Gastrocnemius medialis (tissue), 4 donors: ENCODE results near the gene SYP. TPM values are rescaled to one million over a fixed set of nuclear protein-coding genes. Genes with fewer than 3 reads are reported as not detected.
A peak's percentile ranks its signal among the peaks of the same experiment; 100 is the strongest.

Experiments used
- ATAC-seq, 2 donors: fragments of 150-250 bp; one replicate each; pipeline ENCODE4 v1.9.1; 2016
- DNase-seq, 2 donors: peaks; one replicate each; pipeline ENCODE4 v3.0.0-alpha.2; 2019
- H3K27ac ChIP-seq, 4 donors: fragments of 200-600 bp; sonication (generic); 1 replicate in 1 of 4; 2 replicates in 3 of 4; pipeline ENCODE4 v1.5.1; 2016 to 2018; ENCODE audit warnings: mild to moderate bottlenecking in 2 of 4, moderate library complexity in 1 of 4
- H3K27me3 ChIP-seq, 3 donors: fragments of 200-600 bp; sonication (generic) in 2 of 3; 1 replicate in 1 of 3; 2 replicates in 2 of 3; pipeline versions ENCODE4 v1.5.1 to v1.6.0; 2016 to 2019; ENCODE audit warnings: mild to moderate bottlenecking in 1 of 3, moderate library complexity in 1 of 3
- H3K36me3 ChIP-seq, 2 donors: fragments of 200-600 bp; sonication (generic) in 1 of 2; one replicate each; pipeline ENCODE4 v1.5.1; 2017 to 2018
- H3K4me1 ChIP-seq, 2 donors: fragments of 200-600 bp; sonication (generic) in 1 of 2; one replicate each; pipeline ENCODE4 v1.5.1; 2016 to 2017; ENCODE audit warnings: mild to moderate bottlenecking in 2 of 2
- H3K4me3 ChIP-seq, 4 donors: fragments of 200-600 bp; sonication (generic) in 3 of 4; 1 replicate in 1 of 4; 2 replicates in 3 of 4; pipeline ENCODE4 v1.5.1; 2016 to 2019; ENCODE audit warnings: mild to moderate bottlenecking in 2 of 4
- H3K9me3 ChIP-seq, 3 donors: fragments of 200-600 bp; sonication (generic) in 2 of 3; 1 replicate in 1 of 3; 2 replicates in 2 of 3; pipeline ENCODE4 v1.5.1; 2016 to 2019
- POLR2A ChIP-seq, 2 donors: fragments of 450-650 bp; IDR thresholded peaks; one replicate each; pipeline ENCODE4 v1.6.1; 2017; ENCODE audit warnings: antibody characterized with exemption in 2 of 2, mild to moderate bottlenecking in 2 of 2, moderate library complexity in 2 of 2
- in situ Hi-C, 4 donors: fragments of 200-750 bp; cut with MboI; loops; one replicate each; pipeline versions ENCODE4 v1.15.0 to v1.8.0; 2017; ENCODE audit warnings: low sequenced_read_pairs in 4 of 4
- intact Hi-C: fragments of 100-400 bp; cut with DNase I; formaldehyde crosslinking; loops from one replicate; pipeline ENCODE4 v1.15.1; 2023; ENCODE audit warnings: low total_unique reads
- total RNA-seq, 4 donors: library from RNA; depleted of rRNA; stranded (reverse); fragments of >200 nt; gene quantifications; one replicate each; pipeline versions ENCODE4 v1.1.0 to v1.2.3, GENCODE V29; 2016
- TF ChIP-seq, protein P1 (sequence below), 5 experiments: fragments of 450-650 bp in 3 of 5; fragments of 200-600 bp in 2 of 5; sonication (generic) in 2 of 5; IDR thresholded peaks in 4 of 5; conservative IDR thresholded peaks in 1 of 5; 1 replicate in 4 of 5; 2 replicates in 1 of 5; pipeline ENCODE4 v1.5.1; 2016 to 2019; ENCODE audit warnings: antibody characterized with exemption in 5 of 5, mild to moderate bottlenecking in 3 of 5, moderate library complexity in 3 of 5

Gene SYP
- total RNA-seq, 4 donors from 2014 or later: 0.15 to 3.9 (median 0.40) TPM

DNA sequence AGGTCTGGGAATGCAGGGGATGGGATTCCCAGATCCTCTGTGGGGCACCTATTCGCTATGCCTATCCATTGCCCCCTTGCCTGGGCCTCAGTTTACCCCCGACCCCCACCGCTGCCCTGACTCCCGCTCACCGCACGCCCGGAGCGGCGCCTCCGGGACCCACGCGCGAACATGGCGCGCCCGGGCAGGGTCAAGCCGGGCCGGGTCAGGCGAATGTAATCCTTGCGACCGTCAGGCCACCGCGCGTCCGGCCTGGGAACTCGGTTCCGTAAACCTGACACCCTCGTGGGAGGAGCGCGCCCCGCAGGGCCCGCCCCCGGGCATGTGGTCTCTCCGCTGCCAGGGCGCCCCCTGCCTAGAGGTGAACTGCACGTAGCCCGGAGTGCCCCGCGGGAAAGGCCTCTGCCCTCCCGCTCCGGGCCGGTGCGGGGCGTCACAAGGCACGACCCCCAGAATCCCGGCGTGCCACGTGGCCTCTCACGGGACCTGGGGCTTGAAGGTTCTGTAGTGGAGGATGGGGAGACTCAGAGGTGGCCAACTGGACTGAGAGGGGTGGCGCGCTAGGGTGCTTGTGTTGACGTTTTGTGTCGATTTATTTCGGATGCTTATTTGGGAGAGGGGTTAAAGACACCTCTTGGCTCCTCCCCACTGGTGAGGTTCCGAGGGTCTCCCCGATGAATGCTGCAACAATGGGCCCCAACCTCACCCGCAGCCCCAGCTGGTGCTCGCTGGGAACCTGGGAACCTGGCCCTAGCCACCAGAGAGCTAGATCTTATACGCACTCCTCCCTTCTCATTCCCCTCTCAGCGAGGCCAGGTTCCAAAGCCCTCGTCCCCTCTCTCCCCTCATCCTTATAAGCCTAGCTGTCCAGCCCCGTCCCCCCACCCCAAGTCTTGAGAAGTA lies 13.6 kb downstream of the SYP start, which contains the start of gene PRICKLE3:
Gene PRICKLE3 (minus strand): TSS at position 249 of the 903 bp plus-strand sequence. CDS start 76 bp downstream, at position 173.
- peak within 1 kb of the TSS; percentile 83 to 93 (median 92) for H3K27ac ChIP-seq
- no peaks in the 10 kb centered on the region for H3K27me3 ChIP-seq
- H3K4me1 ChIP-seq: peaks cover 8 to 12% of the 10 kb centered on the region in 2 donors
- peaks cover 0 to 10% of the 10 kb centered on the region in 2 donors for H3K36me3 ChIP-seq
- peak; percentile 78 to 86 for DNase-seq
- no peaks in the 10 kb centered on the region for H3K9me3 ChIP-seq
- intact Hi-C loops: loop anchor here (1.0 to 5.0 kb wide), 3 partner anchors 21 to 384 kb away; partner anchors contain the start of gene HDAC6
- in situ Hi-C loops: no loop called here
- peak within 1 kb of the TSS; percentile 51 to 69 (median 61) for H3K4me3 ChIP-seq
- peak; percentile 23 to 32 for ATAC-seq
- peak; percentile 80 to 82 for TF ChIP-seq POLR2A (IDR thresholded peaks at IDR 0.05)
- TF ChIP-seq, protein P1, sequence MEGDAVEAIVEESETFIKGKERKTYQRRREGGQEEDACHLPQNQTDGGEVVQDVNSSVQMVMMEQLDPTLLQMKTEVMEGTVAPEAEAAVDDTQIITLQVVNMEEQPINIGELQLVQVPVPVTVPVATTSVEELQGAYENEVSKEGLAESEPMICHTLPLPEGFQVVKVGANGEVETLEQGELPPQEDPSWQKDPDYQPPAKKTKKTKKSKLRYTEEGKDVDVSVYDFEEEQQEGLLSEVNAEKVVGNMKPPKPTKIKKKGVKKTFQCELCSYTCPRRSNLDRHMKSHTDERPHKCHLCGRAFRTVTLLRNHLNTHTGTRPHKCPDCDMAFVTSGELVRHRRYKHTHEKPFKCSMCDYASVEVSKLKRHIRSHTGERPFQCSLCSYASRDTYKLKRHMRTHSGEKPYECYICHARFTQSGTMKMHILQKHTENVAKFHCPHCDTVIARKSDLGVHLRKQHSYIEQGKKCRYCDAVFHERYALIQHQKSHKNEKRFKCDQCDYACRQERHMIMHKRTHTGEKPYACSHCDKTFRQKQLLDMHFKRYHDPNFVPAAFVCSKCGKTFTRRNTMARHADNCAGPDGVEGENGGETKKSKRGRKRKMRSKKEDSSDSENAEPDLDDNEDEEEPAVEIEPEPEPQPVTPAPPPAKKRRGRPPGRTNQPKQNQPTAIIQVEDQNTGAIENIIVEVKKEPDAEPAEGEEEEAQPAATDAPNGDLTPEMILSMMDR (IDR thresholded peaks at IDR 0.05 in 4 of 5, conservative IDR thresholded peaks at IDR 0.05 in 1 of 5): peak in 3 of 5 experiments; percentile 29 to 51 (median 38)

- peaks cover 0 to 10% of the 10 kb centered on the region in 2 donors for H3K36me3 ChIP-seq
- peak; percentile 44 to 59 for TF ChIP-seq POLR2A (IDR thresholded peaks at IDR 0.05)
- TF ChIP-seq, protein P1 (IDR thresholded peaks at IDR 0.05 in 4 of 5, conservative IDR thresholded peaks at IDR 0.05 in 1 of 5): no peak
- DNase-seq (peak; percentile 81 to 90), ATAC-seq (peak; percentile 86 to 88)
- in situ Hi-C loops (no loop called here), intact Hi-C loops (loop anchor here (5.0 kb wide), 1 partner anchor 382 kb away; the partner anchor contains the start of gene HDAC6)
- H3K27ac ChIP-seq: peak overlapping the region; percentile 83 to 93 (median 92)
- H3K4me1 ChIP-seq: peaks cover 8 to 12% of the 10 kb centered on the region in 2 donors
- no peaks in the 10 kb centered on the region for H3K27me3 ChIP-seq
- H3K4me3 ChIP-seq: peak overlapping the region; percentile 51 to 69 (median 61)
- no peaks in the 10 kb centered on the region for H3K9me3 ChIP-seq
These were observed 15.4 kb downstream of the SYP start for GRCh38 chrX:49184294-49185281.

DNA sequence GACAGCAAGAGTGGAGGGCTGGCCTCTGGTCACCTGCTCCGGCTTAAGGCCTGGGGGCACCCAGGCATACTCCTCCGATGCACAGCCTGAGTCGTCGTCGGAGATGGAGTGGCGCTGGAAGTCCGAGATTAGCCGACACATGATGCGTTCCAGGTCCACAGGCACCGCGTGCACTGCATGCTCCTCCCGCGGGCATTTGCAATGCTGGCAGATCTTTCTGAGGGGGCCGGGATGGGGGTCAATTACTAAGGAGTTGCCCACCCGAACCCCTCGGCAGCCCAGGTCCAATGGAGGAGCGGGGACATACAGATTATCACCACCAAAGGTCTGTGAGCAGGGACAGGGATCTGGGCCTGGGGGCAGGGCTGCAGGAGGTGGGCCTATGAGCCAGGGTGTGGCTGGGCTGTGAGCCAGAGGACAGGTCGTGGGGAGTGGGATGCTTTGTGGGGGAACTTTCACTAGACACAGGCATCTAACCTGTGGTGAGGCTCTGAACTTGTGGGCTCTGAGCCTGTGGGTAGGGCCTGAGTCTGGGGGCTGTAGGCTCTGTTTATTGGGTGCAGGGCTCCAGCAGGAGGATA lies 16.2 kb downstream of the SYP start:
- Histone ChIP-seq H3K9me3 (no peaks in the 10 kb centered on the region), H3K27ac (peak overlapping the region; percentile 64 to 93 (median 87)), H3K36me3 (peaks cover 0 to 10% of the 10 kb centered on the region in 2 donors), H3K4me3 (no peak overlapping the region), H3K27me3 (no peaks in the 10 kb centered on the region), H3K4me1 (peaks cover 8 to 12% of the 10 kb centered on the region in 2 donors)
- DNase-seq: no peak
- intact Hi-C loops: no loop called here
- in situ Hi-C loops: no loop called here
- ATAC-seq: no peak
- TF ChIP-seq, protein P1 (IDR thresholded peaks at IDR 0.05 in 4 of 5, conservative IDR thresholded peaks at IDR 0.05 in 1 of 5): no peak
- no peak for TF ChIP-seq POLR2A (IDR thresholded peaks at IDR 0.05)

DNA sequence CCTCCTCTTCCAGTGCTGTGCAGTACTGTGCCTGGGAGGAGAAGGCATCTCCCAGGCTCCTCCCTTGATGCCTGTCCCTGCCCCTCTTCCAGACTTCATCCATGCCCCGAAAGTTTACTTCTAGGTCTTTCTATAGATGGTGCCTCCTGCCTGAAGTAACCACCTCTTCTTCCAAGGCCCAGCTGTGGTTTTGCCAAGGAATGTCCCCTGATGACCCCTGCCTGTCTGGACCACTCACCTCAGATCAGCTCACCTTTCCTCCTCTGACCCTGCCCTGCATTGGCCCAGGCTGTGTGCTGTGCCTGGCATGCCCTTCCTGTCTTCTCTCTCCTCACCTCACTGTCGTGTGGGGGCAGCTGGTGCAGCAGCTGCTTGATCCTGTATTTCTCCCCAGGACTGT lies 20.6 kb downstream of the SYP start:
- no peak for ATAC-seq
- no peak overlapping the region for H3K4me3 ChIP-seq
- no peaks in the 10 kb centered on the region for H3K27me3 ChIP-seq

More for the DNA sequence above, 20.6 kb downstream of the SYP start:
- Histone ChIP-seq H3K27ac (no peak overlapping the region), H3K9me3 (no peaks in the 10 kb centered on the region), H3K36me3 (peaks cover 0 to 20% of the 10 kb centered on the region in 2 donors), H3K4me1 (peaks cover 3 to 4% of the 10 kb centered on the region in 2 donors)
- intact Hi-C loops (loop anchor here (10.0 kb wide), 1 partner anchor 1695 kb away; the partner anchor contains the start of gene ZNF41), in situ Hi-C loops (no loop called here)
- TF ChIP-seq, protein P1 (IDR thresholded peaks at IDR 0.05 in 4 of 5, conservative IDR thresholded peaks at IDR 0.05 in 1 of 5): no peak
- no peak for TF ChIP-seq POLR2A (IDR thresholded peaks at IDR 0.05)
- DNase-seq: no peak
